Stimulated activated naive B cell treated with anti-CD40 and anti-IgM and Interleukin-4, amounts not matched to agents 10 μg/mL and 1 μg/mL and 100 μg/mL, for 72 hours (primary cell): Measurements from ENCODE around the gene CCNL1.

Experiments used
- ATAC-seq, 2 donors: fragments of 150-1000 bp; cut with Tn5 transposase; replicated peaks; 2 replicates each; pipeline ENCODE4 v1.10.0; 2021; ENCODE audit warnings: moderate library complexity in 1 of 2
- DNase-seq: peaks from one replicate; pipeline ENCODE4 v3.0.0; 2021
- H3K27ac Mint-ChIP-seq: one replicate; pipeline ENCODE4 v1.8.0; 2022; ENCODE audit warnings: mild to moderate bottlenecking, mixed read lengths
- H3K27me3 Mint-ChIP-seq, 2 donors: one replicate each; pipeline ENCODE4 v1.8.0; 2022; ENCODE audit warnings: mixed read lengths in 2 of 2
- H3K36me3 Mint-ChIP-seq, 2 donors: one replicate each; pipeline ENCODE4 v1.8.0; 2022; ENCODE audit warnings: mixed read lengths in 2 of 2, mild to moderate bottlenecking in 1 of 2
- H3K4me1 Mint-ChIP-seq, 2 donors: one replicate each; pipeline ENCODE4 v1.8.0; 2022; ENCODE audit warnings: mixed read lengths in 2 of 2, mild to moderate bottlenecking in 1 of 2
- H3K4me3 Mint-ChIP-seq, 2 donors: one replicate each; pipeline ENCODE4 v1.8.0; 2022; ENCODE audit warnings: mild to moderate bottlenecking in 2 of 2, mixed read lengths in 2 of 2, moderate library complexity in 1 of 2
- H3K9me3 Mint-ChIP-seq, 2 donors: one replicate each; pipeline ENCODE4 v1.8.0; 2022; ENCODE audit warnings: mixed read lengths in 2 of 2, mild to moderate bottlenecking in 1 of 2

CCNL1 gene

GRCh38 chr3:157147099-157147803, 12.7 kb downstream of the CCNL1 start:
- Mint-ChIP-seq H3K4me3 (no peak overlapping the region), H3K4me1 (peaks cover 5 to 6% of the 10 kb centered on the region in 2 donors), H3K27ac (no peak overlapping the region), H3K36me3 (peaks cover 34 to 52% of the 10 kb centered on the region in 2 donors), H3K9me3 (no peaks in the 10 kb centered on the region), H3K27me3 (no peaks in the 10 kb centered on the region)
- DNase-seq (no peak), ATAC-seq (no peak)

GRCh38 chr3:157145606-157146322, 14.2 kb downstream of the CCNL1 start:
- Mint-ChIP-seq H3K4me3 (no peak overlapping the region), H3K36me3 (peaks cover 27 to 43% of the 10 kb centered on the region in 2 donors), H3K27me3 (no peaks in the 10 kb centered on the region), H3K4me1 (peaks cover 5 to 6% of the 10 kb centered on the region in 2 donors), H3K9me3 (no peaks in the 10 kb centered on the region), H3K27ac (no peak overlapping the region)
- ATAC-seq (no peak), DNase-seq (no peak)

DNA sequence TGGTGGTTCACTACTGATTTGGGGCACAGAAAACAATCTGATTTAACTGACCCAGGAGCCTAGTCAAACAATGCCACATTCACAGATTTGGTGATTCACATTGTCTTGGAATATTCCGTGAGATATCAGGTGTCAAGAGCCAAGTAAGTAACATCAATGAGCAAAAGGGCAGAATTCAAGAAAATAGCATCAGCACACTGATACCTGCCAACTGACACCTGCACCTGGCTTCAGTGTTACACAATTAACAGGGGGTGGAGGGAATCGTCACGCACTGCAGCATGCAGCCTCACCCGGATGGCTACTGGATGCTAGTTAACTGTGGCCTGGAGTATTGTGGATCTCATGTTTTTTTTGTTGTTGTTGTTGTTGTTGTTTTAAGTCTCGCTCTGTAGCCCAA, 17.6 kb downstream of the CCNL1 start:
- H3K36me3 Mint-ChIP-seq: peaks cover 33 to 37% of the 10 kb centered on the region in 2 donors

GRCh38 chr3:157139938-157140534, 19.9 kb downstream of the CCNL1 start:
- Mint-ChIP-seq H3K9me3 (no peaks in the 10 kb centered on the region), H3K4me3 (no peak overlapping the region), H3K36me3 (peaks cover 23 to 26% of the 10 kb centered on the region in 2 donors), H3K27ac (peak overlapping the region; percentile 56), H3K27me3 (no peaks in the 10 kb centered on the region), H3K4me1 (peaks cover 0 to 2% of the 10 kb centered on the region in 2 donors)
- no peak for ATAC-seq
- DNase-seq: no peak

More for the DNA sequence above, 17.6 kb downstream of the CCNL1 start:
- Mint-ChIP-seq H3K9me3 (no peaks in the 10 kb centered on the region), H3K27ac (no peak overlapping the region), H3K4me1 (no peaks in the 10 kb centered on the region), H3K27me3 (no peaks in the 10 kb centered on the region), H3K4me3 (no peak overlapping the region)
- ATAC-seq (no peak), DNase-seq (no peak)

DNA sequence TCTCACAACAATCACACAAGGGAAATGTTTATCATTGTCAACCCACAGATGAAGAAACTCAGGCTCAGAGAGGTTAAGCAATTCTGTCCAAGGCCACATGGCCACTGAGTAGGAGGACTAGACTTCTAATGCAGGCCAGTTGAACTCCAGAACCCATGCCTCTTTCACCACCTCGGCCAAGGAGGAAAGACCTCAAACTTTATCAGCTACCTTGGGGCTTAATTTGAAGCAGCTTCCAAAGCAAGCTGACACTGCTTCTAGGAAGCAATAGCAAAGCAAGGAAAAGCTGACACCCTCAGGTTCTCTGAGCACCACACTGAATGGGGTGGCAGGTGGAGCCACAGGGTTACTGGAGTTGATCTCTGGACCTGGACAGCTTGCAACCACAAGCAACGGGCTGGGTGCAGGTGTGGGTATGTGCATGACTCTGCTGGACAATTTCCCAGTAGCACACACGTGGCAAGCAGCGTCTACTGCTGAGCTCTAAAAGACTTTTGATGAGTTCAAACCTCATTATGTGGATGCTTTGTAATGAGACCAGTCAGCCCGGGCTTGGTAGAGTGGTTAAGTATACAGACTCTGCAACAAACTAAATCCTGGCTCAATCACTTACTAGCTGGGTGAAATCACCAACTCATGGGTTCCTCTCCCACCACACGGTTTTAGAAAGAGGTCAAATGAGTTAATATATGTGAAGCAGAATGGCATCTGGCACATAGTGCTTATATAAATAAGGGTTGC, 23.1 kb downstream of the CCNL1 start:
- H3K36me3 Mint-ChIP-seq: peaks cover 11 to 14% of the 10 kb centered on the region in 2 donors
- DNase-seq (no peak), ATAC-seq (peak in 1 of 2 donors; percentile 12)
- no peak overlapping the region for H3K4me3 Mint-ChIP-seq
- H3K4me1 Mint-ChIP-seq: peaks cover 0 to 2% of the 10 kb centered on the region in 2 donors
- no peak overlapping the region for H3K27ac Mint-ChIP-seq
- H3K27me3 Mint-ChIP-seq: no peaks in the 10 kb centered on the region
- no peaks in the 10 kb centered on the region for H3K9me3 Mint-ChIP-seq

GRCh38 chr3:157135671-157136396, 24.1 kb downstream of the CCNL1 start:
- Mint-ChIP-seq H3K27me3 (no peaks in the 10 kb centered on the region), H3K27ac (peak overlapping the region; percentile 73), H3K36me3 (peaks cover 11 to 13% of the 10 kb centered on the region in 2 donors), H3K4me1 (peaks cover 2 to 6% of the 10 kb centered on the region in 2 donors), H3K4me3 (no peak overlapping the region), H3K9me3 (no peaks in the 10 kb centered on the region)
- ATAC-seq: no peak
- DNase-seq: no peak

GRCh38 chr3:157134620-157135191, 25.2 kb downstream of the CCNL1 start:
- DNase-seq (no peak), ATAC-seq (no peak)
- Mint-ChIP-seq H3K4me3 (no peak overlapping the region), H3K27me3 (no peaks in the 10 kb centered on the region), H3K9me3 (no peaks in the 10 kb centered on the region), H3K36me3 (peaks cover 7 to 9% of the 10 kb centered on the region in 2 donors), H3K4me1 (peaks cover 11 to 18% of the 10 kb centered on the region in 2 donors), H3K27ac (no peak overlapping the region)

DNA sequence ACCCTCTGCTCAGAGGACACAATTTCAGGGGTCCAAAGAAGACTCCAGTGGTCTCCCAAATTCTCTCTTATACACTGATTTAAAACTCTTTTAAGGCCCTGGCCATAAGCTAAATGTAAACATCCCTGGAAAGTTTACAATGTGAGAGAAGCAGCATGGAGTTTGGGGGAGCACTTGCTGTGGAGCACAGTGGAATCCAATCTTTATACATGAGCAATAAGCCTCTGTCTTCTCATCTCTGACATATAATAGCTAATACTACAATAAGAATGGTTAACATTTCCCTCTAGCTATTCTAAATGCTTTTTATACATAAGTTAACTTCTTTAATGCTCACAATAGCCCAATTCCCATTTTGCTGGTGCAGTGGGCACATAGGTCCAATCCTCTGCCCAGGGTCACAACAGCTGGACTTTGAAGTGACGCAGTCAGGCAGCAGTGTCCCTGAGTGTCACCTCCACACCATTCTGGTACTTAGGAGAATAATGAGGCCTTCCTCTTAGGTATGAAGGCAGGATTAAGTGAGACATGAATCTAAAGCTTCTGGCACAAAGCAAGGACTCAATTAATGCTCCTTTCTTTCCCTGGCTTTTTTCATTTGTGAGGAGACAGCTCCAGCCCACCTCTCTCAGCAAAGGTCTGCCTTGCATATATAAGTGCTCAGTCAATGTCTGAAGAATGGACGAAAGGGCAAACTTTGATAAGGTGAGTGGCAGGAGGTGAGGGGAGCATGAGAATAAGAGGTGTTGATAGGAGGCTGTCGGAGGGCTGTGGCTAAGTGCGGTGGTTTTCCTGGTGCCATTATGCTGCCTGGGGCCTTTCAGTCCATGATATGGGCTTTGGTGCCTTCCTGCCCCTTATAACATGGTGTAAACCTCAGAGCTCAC, 26.3 kb downstream of the CCNL1 start:
- H3K27ac Mint-ChIP-seq: no peak overlapping the region
- H3K4me1 Mint-ChIP-seq: peaks cover 21 to 28% of the 10 kb centered on the region in 2 donors

DNA sequence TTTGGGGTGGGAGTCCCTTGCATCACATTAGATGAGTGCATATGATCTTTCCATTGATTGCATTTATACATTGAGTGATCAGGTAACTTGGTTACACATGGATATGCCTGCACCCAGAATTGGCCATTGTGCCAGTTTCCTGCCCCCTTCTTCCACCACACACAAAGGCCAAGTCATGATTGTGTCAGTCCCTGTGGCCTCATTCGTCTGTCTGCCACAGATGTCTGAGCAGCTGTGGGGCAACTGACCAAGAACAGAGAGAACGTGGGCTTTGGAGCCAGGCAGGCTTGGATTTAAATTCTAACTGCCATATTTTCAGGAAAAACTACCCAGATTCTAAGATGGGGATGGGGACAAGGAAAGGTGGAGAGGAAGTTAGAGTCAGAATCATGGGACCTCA, 27.0 kb downstream of the CCNL1 start:
- H3K27me3 Mint-ChIP-seq: no peaks in the 10 kb centered on the region
- H3K9me3 Mint-ChIP-seq: no peaks in the 10 kb centered on the region
- H3K36me3 Mint-ChIP-seq: peaks cover under 1 to 1% of the 10 kb centered on the region in 2 donors
- peaks cover 23 to 35% of the 10 kb centered on the region in 2 donors for H3K4me1 Mint-ChIP-seq
- no peak overlapping the region for H3K4me3 Mint-ChIP-seq
- ATAC-seq: no peak
- DNase-seq: no peak
- peak overlapping the region; percentile 33 for H3K27ac Mint-ChIP-seq

More for the DNA sequence above, 26.3 kb downstream of the CCNL1 start:
- Mint-ChIP-seq H3K36me3 (peaks cover 5% of the 10 kb centered on the region in 2 donors), H3K9me3 (no peaks in the 10 kb centered on the region), H3K4me3 (no peak overlapping the region), H3K27me3 (no peaks in the 10 kb centered on the region)
- ATAC-seq: no peak
- DNase-seq: no peak

DNA sequence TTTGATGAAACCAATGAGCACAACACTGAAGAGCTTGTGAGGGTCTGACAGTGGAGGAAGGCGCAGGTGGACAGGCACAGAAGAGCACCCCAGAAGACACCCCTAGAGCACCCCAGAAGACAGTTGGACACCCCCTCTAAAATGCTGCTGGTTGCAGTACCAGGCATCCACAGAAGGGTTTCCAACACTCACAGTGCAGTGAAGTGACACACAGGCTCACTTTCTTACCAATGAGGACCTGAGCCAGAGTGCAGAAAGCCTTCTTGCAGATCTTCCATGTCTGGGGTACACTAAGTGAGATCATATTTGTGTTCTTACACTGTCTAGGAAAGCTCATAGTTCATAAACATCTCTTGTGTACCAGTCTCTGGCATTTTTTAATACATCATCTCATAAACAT, 27.6 kb downstream of the CCNL1 start:
- H3K36me3 Mint-ChIP-seq: no peaks in the 10 kb centered on the region
- H3K4me1 Mint-ChIP-seq: peaks cover 23 to 36% of the 10 kb centered on the region in 2 donors
- ATAC-seq: no peak
- H3K4me3 Mint-ChIP-seq: no peak overlapping the region
- DNase-seq: no peak
- H3K9me3 Mint-ChIP-seq: no peaks in the 10 kb centered on the region
- no peak overlapping the region for H3K27ac Mint-ChIP-seq
- H3K27me3 Mint-ChIP-seq: no peaks in the 10 kb centered on the region

DNA sequence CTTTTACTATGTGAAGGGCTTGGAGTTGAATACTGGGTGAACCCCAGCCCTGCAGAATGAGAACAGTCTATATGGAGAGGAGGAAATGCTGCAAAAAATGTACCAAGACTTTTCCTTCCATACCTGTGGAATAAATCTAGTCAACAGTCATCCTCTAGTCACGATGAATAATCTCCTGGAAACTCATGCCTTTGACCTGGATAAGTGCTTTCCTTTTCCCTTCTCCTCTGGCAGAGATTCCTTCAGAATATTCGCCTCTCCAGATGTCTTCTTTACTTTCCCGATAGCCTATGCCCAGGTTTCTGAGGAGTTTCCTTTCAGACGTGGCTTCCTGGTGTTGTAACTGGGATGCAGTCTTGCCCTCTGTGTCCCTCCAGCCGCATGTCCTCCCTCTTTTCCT, 28.1 kb downstream of the CCNL1 start:
- H3K4me1 Mint-ChIP-seq: peaks cover 23 to 36% of the 10 kb centered on the region in 2 donors
- no peaks in the 10 kb centered on the region for H3K36me3 Mint-ChIP-seq
- no peak overlapping the region for H3K4me3 Mint-ChIP-seq
- ATAC-seq: no peak
- DNase-seq: no peak
- no peak overlapping the region for H3K27ac Mint-ChIP-seq
- H3K9me3 Mint-ChIP-seq: no peaks in the 10 kb centered on the region
- H3K27me3 Mint-ChIP-seq: no peaks in the 10 kb centered on the region

DNA sequence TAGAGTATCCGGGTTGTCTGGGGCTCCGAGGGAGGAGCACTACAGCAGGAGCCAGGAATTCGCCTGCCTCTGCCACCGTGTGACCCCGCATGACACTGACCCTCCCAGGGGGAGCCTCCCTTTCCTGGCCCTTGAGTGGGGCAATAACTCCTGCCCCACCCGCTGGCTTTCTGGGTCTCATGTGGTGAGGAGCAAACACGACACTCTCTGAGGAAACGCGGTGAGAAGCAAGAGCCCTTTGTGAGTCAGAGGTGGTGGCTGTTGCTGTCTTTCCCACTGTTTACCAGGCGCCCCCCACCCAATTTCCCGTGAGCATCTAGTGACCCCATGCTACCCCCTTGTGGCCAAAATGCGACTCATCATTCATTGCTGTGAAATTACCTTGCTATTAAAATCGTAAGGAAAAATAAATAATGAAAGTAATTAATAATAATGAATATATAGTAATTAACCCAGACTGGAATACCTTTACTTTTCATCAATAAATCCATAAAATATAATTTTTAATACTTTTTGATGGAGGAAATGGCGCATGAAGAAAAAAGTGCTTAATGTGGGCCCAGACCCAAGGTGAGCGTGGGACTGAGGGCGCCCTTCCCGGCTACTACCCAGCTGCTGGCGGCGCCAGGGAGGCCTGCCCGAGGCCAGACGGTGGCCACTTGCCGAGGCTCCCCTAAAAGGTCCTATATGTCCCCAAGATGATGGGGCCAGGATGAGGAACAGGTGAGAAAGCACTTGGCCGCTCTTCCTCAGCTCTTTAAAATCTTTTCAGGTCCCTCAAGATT, 29.3 kb downstream of the CCNL1 start:
- H3K27me3 Mint-ChIP-seq: no peaks in the 10 kb centered on the region

More for the DNA sequence above, 29.3 kb downstream of the CCNL1 start:
- Mint-ChIP-seq H3K4me3 (peak overlapping the region; percentile 17 to 50), H3K4me1 (peaks cover 23 to 36% of the 10 kb centered on the region in 2 donors), H3K27ac (peak overlapping the region; percentile 81), H3K9me3 (no peaks in the 10 kb centered on the region), H3K36me3 (no peaks in the 10 kb centered on the region)
- ATAC-seq (peak in 1 of 2 donors; percentile 45), DNase-seq (no peak)
